ENCODE results near the gene LRRC23.

The LRRC23 gene

GRCh38 chr12:6957741-6958608 lies 53.4 kb downstream of the LRRC23 start:
- DNase-seq: no peak

GRCh38 chr12:6958609-6959057 lies 54.0 kb downstream of the LRRC23 start:
- DNase-seq: no peak

DNA sequence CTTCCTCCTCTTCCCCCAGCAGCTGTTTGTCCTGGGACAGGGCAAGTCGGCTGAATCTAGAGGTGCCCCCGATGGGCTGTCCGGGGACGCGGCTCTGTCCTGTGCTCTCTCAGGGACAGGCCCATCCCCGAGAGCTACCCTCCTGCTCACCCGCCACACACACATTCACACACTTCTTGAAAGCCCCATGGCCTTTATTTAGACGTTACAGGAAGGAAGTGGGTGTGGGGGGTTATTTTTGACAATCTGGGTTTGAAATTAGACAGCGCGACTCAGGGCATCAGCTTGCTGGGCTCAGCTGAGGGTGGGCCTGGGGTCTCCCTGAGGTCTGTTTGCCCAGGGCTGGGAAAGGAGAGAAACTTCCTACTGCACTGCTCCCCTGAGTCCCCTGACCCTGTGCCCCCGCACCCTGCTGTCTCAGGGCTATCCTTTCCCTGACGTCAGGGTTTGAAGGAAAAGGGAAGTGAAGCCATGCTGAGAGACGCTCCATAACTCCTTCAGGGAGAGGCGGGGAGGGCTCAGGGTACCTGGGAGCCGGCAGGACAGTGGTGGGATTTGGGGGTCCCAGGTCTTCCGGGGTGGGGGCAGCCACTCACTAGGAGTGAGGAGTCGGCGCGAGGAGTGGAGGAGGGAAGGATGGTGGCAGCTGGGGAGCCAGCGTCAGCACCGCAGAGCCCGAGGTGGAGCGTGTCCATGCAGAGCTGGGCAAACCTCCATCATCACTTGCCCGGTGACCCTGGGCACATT lies 54.6 kb downstream of the LRRC23 start:
- no peak for DNase-seq

- no peak for DNase-seq
These were observed 55.4 kb downstream of the LRRC23 start for GRCh38 chr12:6959805-6960592.

GRCh38 chr12:6960593-6961277 lies 56.1 kb downstream of the LRRC23 start:
- DNase-seq: no peak

DNA sequence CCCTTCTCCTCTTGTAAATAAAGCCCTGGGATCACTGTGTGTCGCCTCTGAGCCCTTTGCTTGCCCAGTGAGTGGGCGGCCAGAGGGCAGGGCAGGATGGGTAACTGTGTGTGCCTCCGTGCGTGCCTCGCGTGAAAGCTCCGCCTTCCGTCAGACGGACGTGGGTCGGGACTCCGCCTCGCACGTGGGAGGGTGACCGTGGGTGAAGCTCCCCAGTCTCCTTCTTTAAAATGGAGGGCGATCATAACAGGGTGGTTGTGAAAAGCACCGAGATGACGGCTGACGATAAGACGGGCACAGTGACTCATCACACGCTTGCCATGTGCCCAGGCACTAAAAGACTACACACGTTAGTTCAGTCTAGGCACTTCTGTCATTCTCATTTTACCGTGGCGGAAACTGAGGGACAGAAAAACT lies 56.7 kb downstream of the LRRC23 start:
- DNase-seq: peak; percentile 39

GRCh38 chr12:6961695-6962284 lies 57.2 kb downstream of the LRRC23 start:
- DNase-seq: peak; percentile 49

DNA sequence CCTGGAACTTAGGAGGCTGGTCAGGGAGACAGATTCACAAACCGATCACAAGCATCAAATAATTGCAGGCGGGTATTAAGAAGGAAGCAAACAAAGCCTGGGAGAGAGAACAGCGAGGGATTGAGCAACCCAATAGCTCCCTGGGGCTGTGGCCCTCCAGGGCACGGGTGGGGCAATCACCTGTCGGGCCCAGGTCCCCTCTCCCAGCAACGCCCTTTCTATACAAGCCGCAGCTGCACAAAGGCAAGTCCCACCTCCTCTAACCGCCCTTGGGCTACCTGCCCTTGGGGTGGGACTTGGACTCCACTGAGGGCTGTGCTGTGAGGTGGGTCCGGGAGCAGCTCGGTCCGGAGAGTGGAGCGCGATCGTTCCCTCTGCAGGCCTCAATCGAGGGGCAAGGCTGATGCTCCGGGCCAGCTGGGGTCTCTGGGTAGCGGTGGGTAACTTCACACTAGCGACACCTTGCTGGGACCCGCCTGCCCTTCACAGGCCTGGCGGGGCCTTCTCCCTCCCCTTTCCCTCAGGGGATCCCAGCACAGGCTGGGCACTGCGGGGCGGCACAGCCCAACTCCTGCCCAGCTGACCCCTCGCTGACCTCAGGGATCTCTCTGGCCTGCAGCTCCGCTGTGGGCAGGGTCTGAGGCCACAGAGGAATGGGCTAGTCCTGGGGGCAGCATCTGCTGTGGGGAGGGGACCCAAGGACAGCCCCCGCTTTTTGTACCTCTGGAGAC lies 57.8 kb downstream of the LRRC23 start:
- DNase-seq: no peak

DNA sequence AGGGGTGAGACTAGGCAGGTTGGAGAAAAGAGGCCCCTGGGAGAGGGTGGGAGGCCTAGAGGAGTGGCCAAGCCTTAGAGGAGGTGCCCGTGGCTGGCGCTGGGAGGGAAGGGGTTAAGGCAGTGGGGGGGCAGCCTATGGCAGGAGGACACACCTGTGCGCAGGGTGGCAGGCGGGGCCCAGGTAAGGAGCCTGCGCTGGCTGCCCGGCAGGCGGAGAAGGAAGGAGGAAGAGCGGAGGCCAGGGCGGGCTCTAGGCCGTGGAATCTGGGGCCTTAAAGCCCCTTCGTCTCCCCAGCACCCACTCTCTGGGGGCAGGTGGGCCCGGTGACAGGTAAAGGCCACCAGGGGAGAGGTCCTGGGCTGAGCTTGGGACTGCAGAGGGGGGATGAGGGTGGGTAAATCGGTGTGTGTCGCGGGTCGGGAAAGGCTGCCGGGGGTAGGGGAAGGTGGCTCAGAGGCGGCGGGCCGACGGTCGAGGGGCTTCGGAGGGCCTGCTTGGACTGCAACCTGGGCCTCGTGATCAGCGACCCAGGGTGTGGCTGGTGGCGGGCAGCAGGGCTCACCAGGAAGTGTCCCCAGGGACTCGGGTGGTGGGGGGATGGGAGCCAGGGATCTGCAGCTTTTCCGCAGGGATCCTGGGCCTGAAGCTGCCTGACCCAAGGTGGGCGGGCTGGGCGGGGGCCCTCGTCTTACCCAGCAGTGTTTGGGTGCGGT lies 58.6 kb downstream of the LRRC23 start:
- DNase-seq: no peak
